Umbilical cord (tissue), 2 donors: ENCODE results near the gene COL27A1. TPM values are rescaled to one million over a fixed set of nuclear protein-coding genes. Genes with fewer than 3 reads are reported as not detected.
"Not testable (repeated sequence)": the region's sequence is repeated elsewhere in the genome, so short reads cannot be mapped to it uniquely, and the experiment has no call there.

Experiments used
- DNase-seq: peaks from one replicate; pipeline ENCODE4 v3.0.0-alpha.2; 2015; ENCODE audit warnings: low spot score
- total RNA-seq: library from RNA; depleted of rRNA; stranded (reverse); fragments of >200 nt; gene quantifications from one replicate; pipeline ENCODE4 v1.2.3, GENCODE V29; 2014; ENCODE audit warnings: low replicate concordance; ENCODE audit not compliant: insufficient read depth

COL27A1 gene
- total RNA-seq, 1 donor from 2014 or later: 12.3 TPM

GRCh38 chr9:114303977-114304376 lies 148.6 kb downstream of the COL27A1 start:
- no peak for DNase-seq

GRCh38 chr9:114304416-114305188 lies 149.3 kb downstream of the COL27A1 start:
- DNase-seq: no peak

GRCh38 chr9:114307899-114308267 lies 152.5 kb downstream of the COL27A1 start:
- no peak for DNase-seq

GRCh38 chr9:114308361-114308950 lies 153.1 kb downstream of the COL27A1 start:
- no peak for DNase-seq

GRCh38 chr9:114309096-114309495 lies 153.8 kb downstream of the COL27A1 start:
- DNase-seq: no peak

- DNase-seq: no peak
Observed at GRCh38 chr9:114310471-114311450, 155.4 kb downstream of the COL27A1 start.

- no peak for DNase-seq
Observed at GRCh38 chr9:114311571-114312512, 156.5 kb downstream of the COL27A1 start.

GRCh38 chr9:114312513-114312875 lies 157.2 kb downstream of the COL27A1 start:
- DNase-seq: no peak

- DNase-seq: no peak
Observed at GRCh38 chr9:114313186-114313585, 157.8 kb downstream of the COL27A1 start.

GRCh38 chr9:114314256-114314867 lies 159.0 kb downstream of the COL27A1 start:
- DNase-seq: no peak

- DNase-seq: no peak
Observed at GRCh38 chr9:114314881-114315722, 159.8 kb downstream of the COL27A1 start.

GRCh38 chr9:114315723-114316363 lies 160.5 kb downstream of the COL27A1 start:
- DNase-seq: no peak

GRCh38 chr9:114316605-114317230 lies 161.4 kb downstream of the COL27A1 start:
- DNase-seq: no peak

GRCh38 chr9:114317665-114318357 lies 162.5 kb downstream of the COL27A1 start:
- peak; percentile 23 for DNase-seq

- DNase-seq: no peak
Observed at GRCh38 chr9:114318416-114318815, 163.1 kb downstream of the COL27A1 start.

- DNase-seq: no peak
Observed at GRCh38 chr9:114319147-114319546, 163.8 kb downstream of the COL27A1 start.

- DNase-seq: not testable (repeated sequence)
Observed at GRCh38 chr9:114320710-114321109, 165.4 kb downstream of the COL27A1 start.

- DNase-seq: no peak
Observed at GRCh38 chr9:114321759-114322158, 166.4 kb downstream of the COL27A1 start.
